H1 (cell line): ENCODE measurements around the gene RTN4. TPM values are rescaled to one million over a fixed set of nuclear protein-coding genes. Genes with fewer than 3 reads are reported as not detected.

Source experiments
- CTCF ChIA-PET: fragments of 300-600 bp; sonication (Branson Sonifier 250); formaldehyde crosslinking; loops from one replicate; lab custom pipeline; 2021; ENCODE audit not compliant: partially characterized antibody; lab: Charles Lee
- POLR2A ChIA-PET: fragments of 300-600 bp; sonication (Branson Sonifier 250); formaldehyde crosslinking; loops from one replicate; lab custom pipeline; 2021; ENCODE audit warnings: inconsistent platforms; ENCODE audit not compliant: partially characterized antibody; lab: Charles Lee
- DNase-seq, 2 experiments: peaks; one replicate each; pipeline versions ENCODE4 v3.0.0 to v3.0.0-alpha.2; 2010 to 2022; ENCODE audit warnings: low spot score in 2 of 2, low read depth in 1 of 2, mixed read lengths in 1 of 2
- FAIRE-seq: peaks from 2 replicates; lab custom pipeline; 2011; peaks lifted over from hg19 to GRCh38; lab: Jason Lieb, UNC
- H2AFZ ChIP-seq: 2 replicates; pipeline ENCODE4 v1.8.1; 2012; ENCODE audit warnings: low read length, inconsistent platforms
- H2AK5ac ChIP-seq: 2 replicates; pipeline ENCODE4 v1.6.1; 2013; ENCODE audit warnings: low read depth, low read length
- H2BK120ac ChIP-seq: replicated peaks from 2 replicates; pipeline ENCODE3; 2013; ENCODE audit warnings: low read depth, low read length, inconsistent platforms
- H2BK12ac ChIP-seq: 2 replicates; pipeline ENCODE4 v1.6.1; 2013; ENCODE audit warnings: low read depth, low read length
- H2BK15ac ChIP-seq: 2 replicates; pipeline ENCODE4 v1.6.1; 2013; ENCODE audit warnings: low read length
- H2BK20ac ChIP-seq: 2 replicates; pipeline ENCODE4 v1.6.1; 2013; ENCODE audit warnings: low read length
- H2BK5ac ChIP-seq: 2 replicates; pipeline ENCODE4 v1.6.1; 2013; ENCODE audit warnings: low read depth, low read length
- H3K14ac ChIP-seq: 2 replicates; pipeline ENCODE4 v1.6.1; 2013; ENCODE audit warnings: inconsistent platforms; ENCODE audit not compliant: insufficient read length
- H3K18ac ChIP-seq: 2 replicates; pipeline ENCODE4 v1.6.1; 2013; ENCODE audit warnings: low read length; ENCODE audit errors: extremely low read depth
- H3K23ac ChIP-seq: 2 replicates; pipeline ENCODE4 v1.6.1; 2013; ENCODE audit warnings: inconsistent platforms; ENCODE audit not compliant: insufficient read length
- H3K23me2 ChIP-seq: 2 replicates; pipeline ENCODE4 v1.6.1; 2013; ENCODE audit warnings: low read depth, low read length
- H3K27ac ChIP-seq: 2 replicates; pipeline ENCODE4 v1.6.1; 2011; ENCODE audit warnings: low read depth, low read length, inconsistent platforms
- H3K27me3 ChIP-seq, 4 experiments: replicated peaks in 1 of 4; 1 replicate in 1 of 4; 2 replicates in 3 of 4; pipeline versions ENCODE4 v1.6.1 to v1.8.1; 2011 to 2013; ENCODE audit warnings: low read length in 3 of 4, mild to moderate bottlenecking in 3 of 4, inconsistent platforms in 2 of 4, mixed read lengths in 2 of 4, moderate library complexity in 1 of 4; ENCODE audit not compliant: control insufficient read depth in 3 of 4, insufficient read depth in 3 of 4; ENCODE audit errors: extremely low read depth in 1 of 4
- H3K36me3 ChIP-seq, 4 experiments: 2 replicates each; pipeline versions ENCODE4 v1.6.1 to v1.8.1; 2011 to 2013; ENCODE audit warnings: mild to moderate bottlenecking in 4 of 4, low read length in 3 of 4, moderate library complexity in 2 of 4, control low read depth in 1 of 4, inconsistent platforms in 1 of 4; ENCODE audit not compliant: insufficient read depth in 4 of 4, control insufficient read depth in 2 of 4
- H3K4ac ChIP-seq: replicated peaks from 2 replicates; pipeline ENCODE3; 2013; ENCODE audit warnings: low read length, low read depth, mixed read lengths, inconsistent platforms; ENCODE audit not compliant: insufficient read length
- H3K4me1 ChIP-seq, 4 experiments: replicated peaks in 1 of 4; 1 replicate in 1 of 4; 2 replicates in 3 of 4; pipeline versions ENCODE4 v1.6.1 to v1.8.1; 2011 to 2013; ENCODE audit warnings: low read length in 3 of 4, inconsistent platforms in 2 of 4, mixed read lengths in 1 of 4; ENCODE audit not compliant: insufficient read depth in 4 of 4, control insufficient read depth in 3 of 4
- H3K4me2 ChIP-seq, 2 experiments: 2 replicates each; pipeline versions ENCODE4 v1.6.1 to v1.8.1; 2011 to 2013; ENCODE audit warnings: low read depth in 2 of 2, low read length in 2 of 2, control low read depth in 1 of 2, inconsistent platforms in 1 of 2, mild to moderate bottlenecking in 1 of 2; ENCODE audit not compliant: insufficient read depth in 1 of 2
- H3K4me3 ChIP-seq, 4 experiments: fragments of 200-600, 300-600 bp in 1 of 4; sonication (generic), shearing (Covaris generic), sonication (Bioruptor Twin) in 1 of 4; 2 replicates each; pipeline versions ENCODE4 v1.5.1 to v1.8.1; 2011 to 2016; ENCODE audit warnings: low read length in 4 of 4, low read depth in 3 of 4, control low read depth in 2 of 4, inconsistent platforms in 2 of 4, mild to moderate bottlenecking in 2 of 4, mixed read lengths in 1 of 4, moderate library complexity in 1 of 4; ENCODE audit not compliant: insufficient read depth in 2 of 4; ENCODE audit errors: extremely low read depth in 1 of 4
- H3K56ac ChIP-seq: replicated peaks from 2 replicates; pipeline ENCODE3; 2013; ENCODE audit warnings: low read depth, mild to moderate bottlenecking, mixed read lengths, low read length, inconsistent platforms; ENCODE audit not compliant: insufficient read length
- H3K79me1 ChIP-seq: 2 replicates; pipeline ENCODE4 v1.6.1; 2013; ENCODE audit warnings: low read depth, low read length, control low read depth
- H3K79me2 ChIP-seq, 2 experiments: 2 replicates each; pipeline versions ENCODE4 v1.6.1 to v1.8.1; 2012 to 2013; ENCODE audit warnings: low read length in 2 of 2, mild to moderate bottlenecking in 2 of 2, inconsistent platforms in 1 of 2; ENCODE audit not compliant: insufficient read depth in 2 of 2, control insufficient read depth in 1 of 2
- H3K9ac ChIP-seq, 4 experiments: replicated peaks in 1 of 4; 1 replicate in 1 of 4; 2 replicates in 3 of 4; pipeline versions ENCODE4 v1.6.1 to v1.8.1; 2011 to 2013; ENCODE audit warnings: low read depth in 3 of 4, low read length in 3 of 4, control low read depth in 2 of 4, mild to moderate bottlenecking in 2 of 4, moderate library complexity in 2 of 4, inconsistent platforms in 1 of 4; ENCODE audit errors: extremely low read depth in 1 of 4
- H3K9me3 ChIP-seq, 2 experiments: 2 replicates each; pipeline versions ENCODE4 v1.6.1 to v1.8.1; 2012 to 2013; ENCODE audit warnings: mild to moderate bottlenecking in 2 of 2, moderate library complexity in 2 of 2, control low read depth in 1 of 2, inconsistent platforms in 1 of 2, low read depth in 1 of 2, low read length in 1 of 2, mixed read lengths in 1 of 2; ENCODE audit not compliant: insufficient read depth in 2 of 2
- H4K20me1 ChIP-seq, 2 experiments: replicated peaks in 1 of 2; 2 replicates each; pipeline versions ENCODE3 to v1.8.1; 2011 to 2013; ENCODE audit warnings: inconsistent platforms in 2 of 2, low read length in 2 of 2, mild to moderate bottlenecking in 1 of 2; ENCODE audit not compliant: insufficient read depth in 2 of 2, control insufficient read depth in 1 of 2
- H4K5ac ChIP-seq: 2 replicates; pipeline ENCODE4 v1.6.1; 2013; ENCODE audit warnings: low read length, low read depth, mixed read lengths, inconsistent platforms; ENCODE audit not compliant: insufficient read length
- H4K8ac ChIP-seq: 2 replicates; pipeline ENCODE4 v1.8.0; 2013; ENCODE audit warnings: mild to moderate bottlenecking, moderate library complexity, low read length, inconsistent platforms; ENCODE audit not compliant: insufficient read depth; ENCODE audit errors: extremely low read depth
- H4K91ac ChIP-seq: replicated peaks from 2 replicates; pipeline ENCODE3; 2013; ENCODE audit warnings: low read length, mixed read lengths, inconsistent platforms; ENCODE audit not compliant: insufficient read length
- CBX8 ChIP-seq: fragments of 300-800, 300-1000 bp; sonication (generic); IDR thresholded peaks from 2 replicates; pipeline ENCODE4 v1.7.1; 2016; ENCODE audit warnings: low read depth, low read length, borderline replicate concordance
- CREB1 ChIP-seq: IDR thresholded peaks from 2 replicates; pipeline ENCODE4 v1.6.1; 2012; ENCODE audit warnings: inconsistent platforms
- EGR1 ChIP-seq: IDR thresholded peaks from 2 replicates; pipeline ENCODE4 v1.6.1; 2011; ENCODE audit warnings: low read depth, low read length, borderline replicate concordance
- EP300 ChIP-seq, 2 experiments: IDR thresholded peaks; 1 replicate in 1 of 2; 2 replicates in 1 of 2; pipeline ENCODE4 v1.6.1; 2011 to 2012; ENCODE audit warnings: low read depth in 2 of 2, low read length in 2 of 2, mild to moderate bottlenecking in 2 of 2, borderline replicate concordance in 1 of 2, inconsistent platforms in 1 of 2, moderate library complexity in 1 of 2
- FOSL1 ChIP-seq: IDR thresholded peaks from 2 replicates; pipeline ENCODE4 v1.6.1; 2011; ENCODE audit warnings: mild to moderate bottlenecking, low read depth, low read length, moderate library complexity; ENCODE audit not compliant: insufficient read depth
- GABPA ChIP-seq: IDR thresholded peaks from 2 replicates; pipeline ENCODE4 v1.6.1; 2011; ENCODE audit warnings: mild to moderate bottlenecking, low read length, moderate library complexity, borderline replicate concordance; ENCODE audit not compliant: insufficient read depth
- GTF2F1 ChIP-seq: IDR thresholded peaks from 2 replicates; pipeline ENCODE4 v1.6.1; 2012; ENCODE audit warnings: low read depth, low read length, improper control_type of control experiment, borderline replicate concordance
- POU5F1 ChIP-seq: IDR thresholded peaks from 2 replicates; pipeline ENCODE4 v1.6.1; 2011; ENCODE audit warnings: low read depth, mild to moderate bottlenecking, low read length, moderate library complexity
- RFX5 ChIP-seq: IDR thresholded peaks from 2 replicates; pipeline ENCODE4 v1.6.1; 2011; ENCODE audit warnings: low read depth, low read length, improper control_type of control experiment, borderline replicate concordance
- SP2 ChIP-seq: IDR thresholded peaks from 2 replicates; pipeline ENCODE4 v1.6.1; 2012; ENCODE audit warnings: mild to moderate bottlenecking, low read length, inconsistent platforms
- SUZ12 ChIP-seq: fragments of 200-600 bp; sonication (generic); IDR thresholded peaks from 2 replicates; pipeline ENCODE4 v1.6.1; 2012; ENCODE audit warnings: mild to moderate bottlenecking, inconsistent platforms, low read length, moderate library complexity, mixed read lengths
- TEAD4 ChIP-seq: IDR thresholded peaks from 2 replicates; pipeline ENCODE4 v1.6.1; 2012; ENCODE audit warnings: low read depth, low read length, inconsistent platforms, mixed read lengths
- WGBS, 2 experiments: shearing (Covaris generic) in 1 of 2; methylation state at CpG; one replicate each; pipeline versions ENCODE4 v1.1.6 to v1.1.7; 2013 to 2015; ENCODE audit warnings: low lambda C conversion rate in 2 of 2, mixed read lengths in 2 of 2, inconsistent platforms in 1 of 2, low coverage in 1 of 2, missing lambda C conversion rate in 1 of 2; ENCODE audit not compliant: insufficient replicate concordance in 2 of 2, insufficient coverage in 1 of 2, insufficient read length in 1 of 2; ENCODE audit errors: extremely low coverage in 1 of 2, missing lambda C conversion rate in 1 of 2; 5-methylcytosine and 5-hydroxymethylcytosine counted together
- polyA plus RNA-seq, 7 experiments: library from polyadenylated mRNA; depleted of rRNA in 3 of 7; stranded (reverse) in 5 of 7; unstranded in 2 of 7; fragments of >200 nt in 5 of 7; fragments of 200-250 nt in 2 of 7; gene quantifications; 1 replicate in 5 of 7; 2 replicates in 1 of 7; 4 replicates in 1 of 7; pipeline versions ENCODE4 v1.2.1 to v1.2.3, GENCODE V29; 2011 to 2013; ENCODE audit warnings: missing spikeins in 2 of 7, mixed read lengths in 2 of 7
- total RNA-seq: library from RNA; stranded (reverse); fragmentation: NEBNext Ultra II Directional; extraction: Animal tissue kit (Norgen Biotek cat#: 25700); gene quantifications from 2 replicates; pipeline ENCODE4 v1.2.1, GENCODE V29; 2021
- TF ChIP-seq, protein P1 (sequence below): IDR thresholded peaks from 2 replicates; pipeline ENCODE4 v1.6.1; 2012; ENCODE audit warnings: inconsistent platforms

Gene RTN4
- total and polyA plus RNA-seq, 2 of the 8 experiments (the other 6 are each of a cell fraction or from before 2014, with no cell fraction given): 179 to 242 TPM

- no peak for FAIRE-seq
- no peaks in the 10 kb centered on the region for H3K9me3 ChIP-seq
- H3K79me2 ChIP-seq: no peaks in the 10 kb centered on the region
- ChIA-PET POLR2A (no interaction called here), CTCF (interaction anchor here (1.6 kb wide), 1 partner anchor 11 kb away, joined by 3 read pairs; no protein-coding TSS in a partner anchor)
- H3K14ac ChIP-seq: no peak overlapping the region
- no peak overlapping the region for H3K4me3 ChIP-seq
- no peak for DNase-seq
- no peak overlapping the region for H3K9ac ChIP-seq
- no peak overlapping the region for H2BK12ac ChIP-seq
- H2BK120ac ChIP-seq: no peak overlapping the region
- H2BK5ac ChIP-seq: no peak overlapping the region
- H4K91ac ChIP-seq: no peak overlapping the region
- H3K79me1 ChIP-seq: no peaks in the 10 kb centered on the region
- 93% methylated on average over 4 of the region's 4 CpGs; no CpG with 5 or more reads in 1 of the 2 experiments for WGBS, 2 experiments
- H2BK15ac ChIP-seq: no peak overlapping the region
- no peak overlapping the region for H3K4me2 ChIP-seq
- H2BK20ac ChIP-seq: no peak overlapping the region
- H3K18ac ChIP-seq: no peak overlapping the region
- H3K36me3 ChIP-seq: no peaks in the 10 kb centered on the region
- H3K27ac ChIP-seq: no peak overlapping the region
- H3K4ac ChIP-seq: no peak overlapping the region
- no peak overlapping the region for H4K8ac ChIP-seq
- H4K5ac ChIP-seq: no peak overlapping the region
- H3K4me1 ChIP-seq: no peaks in the 10 kb centered on the region
- no peaks in the 10 kb centered on the region for H4K20me1 ChIP-seq
- no peak overlapping the region for H2AK5ac ChIP-seq
- H3K27me3 ChIP-seq: no peaks in the 10 kb centered on the region
- H3K23me2 ChIP-seq: no peaks in the 10 kb centered on the region; the same call in 1 of the 2 replicates
- TF ChIP-seq TEAD4 (no peak), FOSL1 (no peak), SP2 (no peak), RFX5 (no peak), SUZ12 (no peak), EGR1 (no peak), GTF2F1 (no peak), CBX8 (no peak), POU5F1 (no peak), EP300 (IDR thresholded peaks at IDR 0.05; ENCODE audit: borderline replicate concordance in 1 of 2, low read depth in 2 of 2, low read length in 2 of 2) (no peak), GABPA (no peak), CREB1 (no peak)
- TF ChIP-seq, protein P1, sequence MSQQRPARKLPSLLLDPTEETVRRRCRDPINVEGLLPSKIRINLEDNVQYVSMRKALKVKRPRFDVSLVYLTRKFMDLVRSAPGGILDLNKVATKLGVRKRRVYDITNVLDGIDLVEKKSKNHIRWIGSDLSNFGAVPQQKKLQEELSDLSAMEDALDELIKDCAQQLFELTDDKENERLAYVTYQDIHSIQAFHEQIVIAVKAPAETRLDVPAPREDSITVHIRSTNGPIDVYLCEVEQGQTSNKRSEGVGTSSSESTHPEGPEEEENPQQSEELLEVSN: no peak
- no peak overlapping the region for H3K23ac ChIP-seq
- H3K56ac ChIP-seq: no peak overlapping the region
- H2AFZ ChIP-seq: no peak overlapping the region
Measured at GRCh38 chr2:54925022-54925421, 125.2 kb downstream of the RTN4 start.
